Endothelial cell of umbilical vein (primary cell): ENCODE results near the gene SSTR5. TPM values are rescaled to one million over a fixed set of nuclear protein-coding genes. Genes with fewer than 3 reads are reported as not detected.

Experiments used
- BruUV-seq: library from RNA; stranded (reverse); fragments of 400-500 nt; replicated peaks from 2 replicates; lab custom pipeline; 2021; lab: Mats Ljungman, UMichigan
- CTCF ChIA-PET: fragments of 300-600, 350-600 bp; sonication (Branson Sonifier 250); formaldehyde crosslinking; loops from one replicate; lab custom pipeline; 2021; ENCODE audit warnings: antibody characterized with exemption, inconsistent platforms; lab: Charles Lee
- POLR2A ChIA-PET: fragments of 300-600, 350-600 bp; sonication (Branson Sonifier 250); formaldehyde crosslinking; loops from one replicate; lab custom pipeline; 2021; ENCODE audit warnings: antibody characterized with exemption, inconsistent platforms; lab: Charles Lee
- DNase-seq: peaks from one replicate; pipeline ENCODE4 v3.0.0-alpha.2; 2011; ENCODE audit warnings: low read depth, low spot score
- FAIRE-seq: peaks from 2 replicates; lab custom pipeline; 2011; peaks lifted over from hg19 to GRCh38; lab: Jason Lieb, UNC
- H2AFZ ChIP-seq: 2 replicates; pipeline ENCODE4 v1.6.0; 2012; ENCODE audit warnings: low read depth, low read length, control low read depth, inconsistent platforms
- H3K27ac ChIP-seq: 2 replicates; pipeline ENCODE4 v1.5.1; 2011; ENCODE audit warnings: low read depth, mild to moderate bottlenecking, control low read depth, low read length, moderate library complexity; ENCODE audit not compliant: insufficient read depth
- H3K27me3 ChIP-seq, 2 experiments: 2 replicates each; pipeline versions ENCODE4 v1.6.0 to v1.6.1; 2011; ENCODE audit warnings: low read length in 2 of 2, mixed read lengths in 1 of 2; ENCODE audit not compliant: control insufficient read depth in 2 of 2, insufficient read depth in 2 of 2
- H3K36me3 ChIP-seq, 2 experiments: 2 replicates in 1 of 2; 3 replicates in 1 of 2; pipeline ENCODE4 v1.5.1; 2011; ENCODE audit warnings: low read length in 2 of 2, mild to moderate bottlenecking in 1 of 2, moderate library complexity in 1 of 2; ENCODE audit not compliant: control insufficient read depth in 2 of 2, insufficient read depth in 2 of 2; ENCODE audit errors: extremely low read depth in 1 of 2
- H3K4me1 ChIP-seq: 3 replicates; pipeline ENCODE4 v1.5.1; 2011; ENCODE audit warnings: mild to moderate bottlenecking, low read length; ENCODE audit not compliant: control insufficient read depth, insufficient read depth; ENCODE audit errors: extremely low read depth
- H3K4me2 ChIP-seq: 2 replicates; pipeline ENCODE4 v1.6.1; 2011; ENCODE audit warnings: low read length, control low read depth, mixed read lengths; ENCODE audit not compliant: insufficient read depth
- H3K4me3 ChIP-seq, 3 experiments: fragments of 200-600 bp in 1 of 3; sonication (generic), shearing (Covaris generic) in 1 of 3; replicated peaks in 1 of 3; 2 replicates each; pipeline ENCODE4 v1.5.1; 2011 to 2016; ENCODE audit warnings: control low read depth in 3 of 3, low read length in 3 of 3, mild to moderate bottlenecking in 2 of 3, inconsistent platforms in 1 of 3, low read depth in 1 of 3, moderate library complexity in 1 of 3; ENCODE audit not compliant: insufficient read depth in 1 of 3
- H3K79me2 ChIP-seq: 2 replicates; pipeline ENCODE4 v1.6.0; 2012; ENCODE audit warnings: low read length, inconsistent platforms; ENCODE audit not compliant: control insufficient read depth, insufficient read depth
- H3K9ac ChIP-seq: replicated peaks from 2 replicates; pipeline ENCODE3; 2011; ENCODE audit warnings: low read length, control low read depth; ENCODE audit not compliant: insufficient read depth; ENCODE audit errors: extremely low read depth
- H3K9me1 ChIP-seq: replicated peaks from 3 replicates; pipeline ENCODE4 v1.6.0; 2011; ENCODE audit warnings: mild to moderate bottlenecking, low read length; ENCODE audit not compliant: control insufficient read depth, insufficient read depth; ENCODE audit errors: extremely low read depth
- H3K9me3 ChIP-seq: replicated peaks from 2 replicates; pipeline ENCODE4 v1.5.1; 2012; ENCODE audit warnings: low read length, inconsistent platforms; ENCODE audit not compliant: control insufficient read depth, insufficient read depth
- H4K20me1 ChIP-seq: replicated peaks from 2 replicates; pipeline ENCODE3; 2011; ENCODE audit warnings: mild to moderate bottlenecking, low read length; ENCODE audit not compliant: control insufficient read depth, insufficient read depth; ENCODE audit errors: extremely low read depth
- CTCF ChIP-seq, 2 donors: IDR thresholded peaks; 1 replicate in 1 of 2; 2 replicates in 1 of 2; pipeline ENCODE4 v1.5.1; 2011; ENCODE audit warnings: low read length in 2 of 2, mild to moderate bottlenecking in 2 of 2, moderate library complexity in 2 of 2, control low read depth in 1 of 2, inconsistent platforms in 1 of 2, low read depth in 1 of 2; ENCODE audit not compliant: insufficient read depth in 1 of 2; ENCODE audit errors: extremely low read depth in 1 of 2
- EZH2 ChIP-seq: IDR thresholded peaks from 2 replicates; pipeline ENCODE4 v1.6.1; 2012; ENCODE audit warnings: borderline replicate concordance, low read depth, mild to moderate bottlenecking, moderate library complexity, low read length, inconsistent platforms; ENCODE audit not compliant: severe bottlenecking
- FOS ChIP-seq: IDR thresholded peaks from 2 replicates; pipeline ENCODE4 v1.6.1; 2011; ENCODE audit warnings: mild to moderate bottlenecking, low read length, moderate library complexity, borderline replicate concordance; ENCODE audit not compliant: insufficient read depth
- GATA2 ChIP-seq: IDR thresholded peaks from 2 replicates; pipeline ENCODE4 v1.7.0; 2011; ENCODE audit warnings: low read depth, mild to moderate bottlenecking, moderate library complexity, mixed read lengths, low read length; ENCODE audit not compliant: insufficient read length, insufficient read depth
- JUN ChIP-seq: IDR thresholded peaks from 2 replicates; pipeline ENCODE4 v1.6.1; 2011; ENCODE audit warnings: borderline replicate concordance, low read depth; ENCODE audit not compliant: insufficient read length, insufficient read depth
- MYC ChIP-seq: IDR thresholded peaks from one replicate; pipeline ENCODE4 v1.6.1; 2011; ENCODE audit warnings: mild to moderate bottlenecking, low read depth, low read length
- POLR2A ChIP-seq: IDR thresholded peaks from 2 replicates; pipeline ENCODE4 v1.6.1; 2012; ENCODE audit warnings: low read depth, mild to moderate bottlenecking, control low read depth, low read length
- POLR2AphosphoS5 ChIP-seq: IDR thresholded peaks from 2 replicates; pipeline ENCODE4 v1.6.1; 2012; ENCODE audit warnings: low read depth, mild to moderate bottlenecking, control low read depth, low read length, moderate library complexity; ENCODE audit not compliant: insufficient read depth
- dilution Hi-C: fragments of 300-500 bp; cut with MboI; formaldehyde crosslinking; loops from one replicate; pipeline ENCODE4 v1.15.0; 2019; ENCODE audit warnings: low sequenced_read_pairs; ENCODE audit not compliant: extremely low pct_ligation_motif_present
- intact Hi-C: fragments of 100-400 bp; cut with micrococcal nuclease; formaldehyde crosslinking; loops from one replicate; pipeline ENCODE4 v1.10.0; 2022
- polyA plus RNA-seq, 4 experiments: library from polyadenylated mRNA; depleted of rRNA in 3 of 4; stranded (reverse) in 3 of 4; unstranded in 1 of 4; fragments of >200 nt; gene quantifications; 2 replicates each; pipeline versions ENCODE4 v1.2.1 to v1.2.3, GENCODE V29; 2011 to 2012; ENCODE audit warnings: missing spikeins in 1 of 4
- total RNA-seq: library from RNA; stranded (reverse); gene quantifications from 2 replicates; pipeline ENCODE4 v1.2.3, GENCODE V29; 2021
- TF ChIP-seq, protein P1 (sequence below): IDR thresholded peaks from 2 replicates; pipeline ENCODE4 v1.6.1; 2011; ENCODE audit not compliant: insufficient read depth, insufficient read length

Gene SSTR5
- total and polyA plus RNA-seq, 2 donors (not counting 3 experiments of a cell fraction or from before 2014, with no cell fraction given): 0.24 to 0.52 TPM

DNA sequence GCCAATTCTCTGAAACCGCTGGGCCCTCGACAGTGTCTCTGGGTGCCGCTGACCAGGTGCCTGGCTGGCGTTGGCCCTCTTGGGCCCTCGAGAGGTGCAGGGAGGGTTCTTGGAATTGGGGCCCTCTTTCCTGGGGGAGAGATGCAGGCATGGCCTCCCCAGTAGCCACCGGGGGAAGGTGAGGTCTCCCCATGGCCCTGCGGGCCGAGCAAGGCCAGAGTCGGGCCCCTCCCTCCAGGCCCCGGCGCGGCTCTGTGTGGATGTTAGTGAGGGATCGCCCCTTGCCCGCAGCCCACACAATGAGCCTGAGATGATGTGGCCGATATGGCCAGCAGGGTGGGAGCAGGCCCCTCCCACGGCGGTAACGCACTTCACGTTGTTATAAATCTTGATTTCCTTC is 46.6 kb downstream of the SSTR5 start:
- ChIA-PET POLR2A (no interaction called here), CTCF (interaction anchor here (1.7 kb wide), 1 partner anchor 62 kb away, joined by 4 read pairs; no protein-coding TSS in a partner anchor)
- TF ChIP-seq FOS: no peak
- no peak for TF ChIP-seq CTCF (IDR thresholded peaks at IDR 0.05; ENCODE audit: extremely low read depth in 1 of 2, insufficient read depth in 1 of 2, low read depth in 1 of 2, low read length in 2 of 2)
- TF ChIP-seq POLR2A: no peak
- Histone ChIP-seq H3K79me2 (no peaks in the 10 kb centered on the region), H3K9me3 (no peaks in the 10 kb centered on the region), H3K27ac (no peak overlapping the region), H4K20me1 (no peaks in the 10 kb centered on the region), H3K4me1 (no peaks in the 10 kb centered on the region), H3K4me3 (no peak overlapping the region), H3K4me2 (no peak overlapping the region), H3K9me1 (no peaks in the 10 kb centered on the region), H3K9ac (no peak overlapping the region), H2AFZ (no peak overlapping the region), H3K36me3 (no peaks in the 10 kb centered on the region), H3K27me3 (no peaks in the 10 kb centered on the region)
- dilution Hi-C loops: no loop called here
- intact Hi-C loops: no loop called here
- no peak for DNase-seq
- no peak for FAIRE-seq
- no TSS peak for BruUV-seq

GRCh38 chr16:1119766-1120576 is 47.4 kb downstream of the SSTR5 start:
- H2AFZ ChIP-seq: no peak overlapping the region
- TF ChIP-seq MYC (no peak), EZH2 (no peak), POLR2A (no peak), POLR2AphosphoS5 (no peak), CTCF (IDR thresholded peaks at IDR 0.05; ENCODE audit: extremely low read depth in 1 of 2, insufficient read depth in 1 of 2, low read depth in 1 of 2, low read length in 2 of 2) (no peak), FOS (no peak), GATA2 (no peak), JUN (no peak)
- TF ChIP-seq, protein P1, sequence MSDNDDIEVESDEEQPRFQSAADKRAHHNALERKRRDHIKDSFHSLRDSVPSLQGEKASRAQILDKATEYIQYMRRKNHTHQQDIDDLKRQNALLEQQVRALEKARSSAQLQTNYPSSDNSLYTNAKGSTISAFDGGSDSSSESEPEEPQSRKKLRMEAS: no peak
- CTCF ChIA-PET: interaction anchor here (1.7 kb wide), 1 partner anchor 63 kb away, joined by 4 read pairs; no protein-coding TSS in a partner anchor
- DNase-seq (no peak), FAIRE-seq (no peak)
- no peaks in the 10 kb centered on the region for H3K9me1 ChIP-seq
- no peaks in the 10 kb centered on the region for H3K27me3 ChIP-seq
- no peaks in the 10 kb centered on the region for H3K4me1 ChIP-seq
- H3K4me2 ChIP-seq: no peak overlapping the region
- dilution Hi-C loops: no loop called here
- H3K36me3 ChIP-seq: no peaks in the 10 kb centered on the region
- H3K27ac ChIP-seq: no peak overlapping the region
- H4K20me1 ChIP-seq: no peaks in the 10 kb centered on the region
- no peak overlapping the region for H3K4me3 ChIP-seq
- no peaks in the 10 kb centered on the region for H3K79me2 ChIP-seq
- no peaks in the 10 kb centered on the region for H3K9me3 ChIP-seq
- no peak overlapping the region for H3K9ac ChIP-seq
- POLR2A ChIA-PET: no interaction called here
- intact Hi-C loops: no loop called here
- BruUV-seq: no TSS peak
